DND-41 (cell line): Measurements from ENCODE around the gene USP34.

ENCODE experiments used
- EZH2 ChIP-seq: IDR thresholded peaks from 3 replicates; pipeline ENCODE4 v1.6.1; 2012; ENCODE audit warnings: borderline replicate concordance, low read depth, mild to moderate bottlenecking, moderate library complexity, low read length, inconsistent platforms; ENCODE audit not compliant: severe bottlenecking
- TF ChIP-seq, protein P1 (sequence below): IDR thresholded peaks from 2 replicates; pipeline ENCODE4 v1.5.1; 2012; ENCODE audit warnings: borderline replicate concordance, low read length, moderate library complexity, mild to moderate bottlenecking; ENCODE audit not compliant: poor library complexity, severe bottlenecking; ENCODE audit errors: extremely low read depth

DNA sequence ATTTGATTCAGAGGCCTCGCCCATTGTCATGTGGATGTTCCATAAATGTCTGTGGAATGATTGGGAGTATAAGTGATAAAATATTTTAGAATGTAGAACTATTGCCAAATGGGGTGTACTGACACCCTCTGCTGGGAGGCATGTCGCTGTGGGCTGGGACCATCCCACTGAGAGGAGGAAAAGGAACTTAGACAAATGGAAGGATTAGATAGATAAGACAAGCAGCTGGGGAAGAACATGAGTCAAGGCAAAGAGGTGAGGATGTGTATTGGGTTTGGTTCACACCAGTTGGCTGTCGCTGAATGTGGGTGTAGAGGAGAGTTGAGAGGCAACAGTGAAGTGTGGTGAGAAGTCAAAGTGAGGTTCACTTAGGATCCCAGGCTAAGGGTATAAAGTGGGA is 304.9 kb downstream of the USP34 start:
- TF ChIP-seq, protein P1, sequence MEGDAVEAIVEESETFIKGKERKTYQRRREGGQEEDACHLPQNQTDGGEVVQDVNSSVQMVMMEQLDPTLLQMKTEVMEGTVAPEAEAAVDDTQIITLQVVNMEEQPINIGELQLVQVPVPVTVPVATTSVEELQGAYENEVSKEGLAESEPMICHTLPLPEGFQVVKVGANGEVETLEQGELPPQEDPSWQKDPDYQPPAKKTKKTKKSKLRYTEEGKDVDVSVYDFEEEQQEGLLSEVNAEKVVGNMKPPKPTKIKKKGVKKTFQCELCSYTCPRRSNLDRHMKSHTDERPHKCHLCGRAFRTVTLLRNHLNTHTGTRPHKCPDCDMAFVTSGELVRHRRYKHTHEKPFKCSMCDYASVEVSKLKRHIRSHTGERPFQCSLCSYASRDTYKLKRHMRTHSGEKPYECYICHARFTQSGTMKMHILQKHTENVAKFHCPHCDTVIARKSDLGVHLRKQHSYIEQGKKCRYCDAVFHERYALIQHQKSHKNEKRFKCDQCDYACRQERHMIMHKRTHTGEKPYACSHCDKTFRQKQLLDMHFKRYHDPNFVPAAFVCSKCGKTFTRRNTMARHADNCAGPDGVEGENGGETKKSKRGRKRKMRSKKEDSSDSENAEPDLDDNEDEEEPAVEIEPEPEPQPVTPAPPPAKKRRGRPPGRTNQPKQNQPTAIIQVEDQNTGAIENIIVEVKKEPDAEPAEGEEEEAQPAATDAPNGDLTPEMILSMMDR, result no peak
- no peak for TF ChIP-seq EZH2
